ENCODE measurements around the gene ASS1. TPM values are rescaled to one million over a fixed set of nuclear protein-coding genes. Genes with fewer than 3 reads are reported as not detected.

Gene ASS1
- total RNA-seq, 1 experiment from 2014 or later, result 299 TPM

GRCh38 chr9:130548103-130548502 is 103.3 kb downstream of the ASS1 start:
- intact Hi-C loops (cut with micrococcal nuclease), result no loop called here
- Mint-ChIP-seq H3K4me3 (ENCODE audit: unreplicated experiment) (no peak overlapping the region), H3K9me3 (ENCODE audit: unreplicated experiment) (no peaks in the 10 kb centered on the region), H3K27me3 (ENCODE audit: insufficient read depth, unreplicated experiment) (no peaks in the 10 kb centered on the region), H3K4me1 (ENCODE audit: insufficient read depth, unreplicated experiment) (peaks cover 3% of the 10 kb centered on the region), H3K36me3 (ENCODE audit: insufficient read depth, unreplicated experiment) (no peaks in the 10 kb centered on the region), H3K27ac (ENCODE audit: low read depth, unreplicated experiment) (no peak overlapping the region)
- no peak for TF ChIP-seq CTCF (IDR thresholded peaks at IDR 0.05; ENCODE audit: unreplicated experiment)
- no TSS peak for BruUV-seq (replicated peaks)
- CTCF ChIA-PET, result no interaction called here
- POLR2A ChIA-PET, result no interaction called here
- no peak for DNase-seq (ENCODE audit: unreplicated experiment)

- no TSS peak for BruUV-seq (replicated peaks)
- intact Hi-C loops (cut with micrococcal nuclease), result no loop called here
- Mint-ChIP-seq H3K4me3 (ENCODE audit: unreplicated experiment) (no peak overlapping the region), H3K36me3 (ENCODE audit: insufficient read depth, unreplicated experiment) (no peaks in the 10 kb centered on the region), H3K9me3 (ENCODE audit: unreplicated experiment) (no peaks in the 10 kb centered on the region), H3K27ac (ENCODE audit: low read depth, unreplicated experiment) (no peak overlapping the region), H3K4me1 (ENCODE audit: insufficient read depth, unreplicated experiment) (no peaks in the 10 kb centered on the region), H3K27me3 (ENCODE audit: insufficient read depth, unreplicated experiment) (no peaks in the 10 kb centered on the region)
- CTCF ChIA-PET, result no interaction called here
- POLR2A ChIA-PET, result no interaction called here
- DNase-seq (ENCODE audit: unreplicated experiment), result no peak
- no peak for TF ChIP-seq CTCF (IDR thresholded peaks at IDR 0.05; ENCODE audit: unreplicated experiment)
Observed at GRCh38 chr9:130549093-130549735, 104.5 kb downstream of the ASS1 start.

Other genes starting within 250 kb of the ASS1 start
- gene HMCN2, start 179.2 kb upstream of the ASS1 start, total RNA-seq (2022), result not detected in 2 replicates
- gene FUBP3, start 134.6 kb downstream of the ASS1 start, total RNA-seq (2022), result 58.0 and 68.3 TPM in 2 replicates
- gene PRDM12, start 219.6 kb downstream of the ASS1 start, total RNA-seq (2022), result 0.28 and 0.29 TPM in 2 replicates
- gene EXOSC2, start 248.8 kb downstream of the ASS1 start, total RNA-seq (2022), result 42.3 and 57.7 TPM in 2 replicates

All from MCF 10A (cell line).